ENCODE data around the gene PCDHGB4.
A peak's percentile ranks its signal among the peaks of the same experiment; 100 is the strongest.

Gene PCDHGB4

GRCh38 chr5:141419074-141419880, 31.8 kb downstream of the PCDHGB4 start:
- Histone ChIP-seq H3K4me3 (ENCODE audit: low read length) (no peak overlapping the region), H3K9ac (ENCODE audit: low read length) (no peak overlapping the region), H3K4me1 (ENCODE audit: low read length) (0 out of 2 replicates have a peak, but pooled peaks cover 3% of the 10 kb centered on the region), H3K79me2 (ENCODE audit: low read length) (no peaks in the 10 kb centered on the region), H3K27me3 (replicated peaks; ENCODE audit: insufficient read depth, low read length) (peaks cover 26% of the 10 kb centered on the region), H3K27ac (ENCODE audit: low read length) (no peak overlapping the region), H3F3A (ENCODE audit: insufficient read depth, low read length) (no peaks in the 10 kb centered on the region), H3K36me3 (replicated peaks; ENCODE audit: insufficient read depth, low read length) (no peaks in the 10 kb centered on the region), H3K9me3 (replicated peaks; ENCODE audit: insufficient read depth, low read length) (no peaks in the 10 kb centered on the region), H3K9me2 (replicated peaks; ENCODE audit: insufficient read depth, low read length) (no peaks in the 10 kb centered on the region), H2AFZ (ENCODE audit: low read length) (no peak overlapping the region), H4K20me1 (ENCODE audit: insufficient read depth, low read length) (no peaks in the 10 kb centered on the region), H3K4me2 (ENCODE audit: low read depth, low read length) (no peak overlapping the region)
- DNase-seq: no peak
- TF ChIP-seq EZH2phosphoT487 (IDR thresholded peaks at IDR 0.05; ENCODE audit: low read length): no peak
- no peak for TF ChIP-seq EZH2 (optimal IDR thresholded peaks at IDR 0.05; ENCODE audit: low read depth, low read length)

GRCh38 chr5:141420855-141421488, 33.5 kb downstream of the PCDHGB4 start, which contains the start of gene PCDHGA11:
Gene PCDHGA11 (plus strand): TSS chr5:141421051. CDS start chr5:141421228, 177 bp downstream.
- Histone ChIP-seq H3K9me2 (replicated peaks; ENCODE audit: insufficient read depth, low read length) (no peaks in the 10 kb centered on the region), H3K4me2 (ENCODE audit: low read depth, low read length) (peak within 1 kb of the TSS; percentile 90), H3K4me3 (ENCODE audit: low read length) (peak within 1 kb of the TSS; percentile 75), H4K20me1 (ENCODE audit: insufficient read depth, low read length) (no peaks in the 10 kb centered on the region), H2AFZ (ENCODE audit: low read length) (peak within 1 kb of the TSS; percentile 87), H3K27ac (ENCODE audit: low read length) (no peak within 1 kb of the TSS), H3F3A (ENCODE audit: insufficient read depth, low read length) (no peaks in the 10 kb centered on the region), H3K9me3 (replicated peaks; ENCODE audit: insufficient read depth, low read length) (no peaks in the 10 kb centered on the region), H3K79me2 (ENCODE audit: low read length) (no peaks in the 10 kb centered on the region), H3K9ac (ENCODE audit: low read length) (peak within 1 kb of the TSS; percentile 24; the same call in 1 of the 2 replicates), H3K27me3 (replicated peaks; ENCODE audit: insufficient read depth, low read length) (peaks cover 35% of the 10 kb centered on the region), H3K36me3 (replicated peaks; ENCODE audit: insufficient read depth, low read length) (no peaks in the 10 kb centered on the region), H3K4me1 (ENCODE audit: low read length) (0 out of 2 replicates have a peak, but pooled peaks cover 3% of the 10 kb centered on the region)
- peak; percentile 66 for DNase-seq
- TF ChIP-seq EZH2 (optimal IDR thresholded peaks at IDR 0.05; ENCODE audit: low read depth, low read length) (no peak), EZH2phosphoT487 (IDR thresholded peaks at IDR 0.05; ENCODE audit: low read length) (no peak), CTCF (IDR thresholded peaks at IDR 0.05; ENCODE audit: low read length) (peak; percentile 76)

GRCh38 chr5:141421489-141421855, 34.0 kb downstream of the PCDHGB4 start:
- H3K4me1 ChIP-seq (ENCODE audit: low read length): 0 out of 2 replicates have a peak, but pooled peaks cover 3% of the 10 kb centered on the region
- H3K4me3 ChIP-seq (ENCODE audit: low read length): peak overlapping the region; percentile 75
- no peaks in the 10 kb centered on the region for H3F3A ChIP-seq (ENCODE audit: insufficient read depth, low read length)
- H3K79me2 ChIP-seq (ENCODE audit: low read length): no peaks in the 10 kb centered on the region
- H3K9me3 ChIP-seq (replicated peaks; ENCODE audit: insufficient read depth, low read length): no peaks in the 10 kb centered on the region
- peak overlapping the region; percentile 90 for H3K4me2 ChIP-seq (ENCODE audit: low read depth, low read length)
- peak overlapping the region; percentile 87 for H2AFZ ChIP-seq (ENCODE audit: low read length)
- H3K9ac ChIP-seq (ENCODE audit: low read length): peak overlapping the region; percentile 24; the same call in 1 of the 2 replicates
- no peak for DNase-seq
- H3K9me2 ChIP-seq (replicated peaks; ENCODE audit: insufficient read depth, low read length): no peaks in the 10 kb centered on the region
- peaks cover 35% of the 10 kb centered on the region for H3K27me3 ChIP-seq (replicated peaks; ENCODE audit: insufficient read depth, low read length)
- no peaks in the 10 kb centered on the region for H3K36me3 ChIP-seq (replicated peaks; ENCODE audit: insufficient read depth, low read length)
- no peak overlapping the region for H3K27ac ChIP-seq (ENCODE audit: low read length)
- no peaks in the 10 kb centered on the region for H4K20me1 ChIP-seq (ENCODE audit: insufficient read depth, low read length)
- TF ChIP-seq CTCF (IDR thresholded peaks at IDR 0.05; ENCODE audit: low read length) (no peak), EZH2phosphoT487 (IDR thresholded peaks at IDR 0.05; ENCODE audit: low read length) (no peak), EZH2 (optimal IDR thresholded peaks at IDR 0.05; ENCODE audit: low read depth, low read length) (no peak)
